ENCODE data around the gene KRAS.

Gene KRAS

DNA sequence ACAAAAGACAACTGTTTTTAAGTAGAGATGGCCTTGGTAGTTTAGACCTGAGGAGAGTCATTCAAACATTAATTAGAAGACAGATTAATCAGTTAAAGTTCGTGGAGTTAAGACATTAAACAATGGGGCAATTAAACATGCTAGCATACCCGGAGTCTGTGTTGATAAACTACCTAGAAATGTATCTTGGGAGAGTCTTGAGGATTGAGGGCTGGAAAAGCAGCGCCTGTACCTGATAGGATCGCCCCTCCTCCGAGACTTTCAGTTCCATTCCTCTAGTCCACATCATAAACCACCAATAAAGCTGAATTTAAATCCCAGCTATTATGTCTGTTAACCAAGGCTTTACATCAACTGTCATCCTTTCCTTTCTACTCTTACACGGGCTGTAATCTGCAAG lies 1.0 kb upstream of the KRAS start:
- no peak overlapping the region for H3K4me3 ChIP-seq (ENCODE audit: low read depth, low read length)
- TF ChIP-seq, protein P1, sequence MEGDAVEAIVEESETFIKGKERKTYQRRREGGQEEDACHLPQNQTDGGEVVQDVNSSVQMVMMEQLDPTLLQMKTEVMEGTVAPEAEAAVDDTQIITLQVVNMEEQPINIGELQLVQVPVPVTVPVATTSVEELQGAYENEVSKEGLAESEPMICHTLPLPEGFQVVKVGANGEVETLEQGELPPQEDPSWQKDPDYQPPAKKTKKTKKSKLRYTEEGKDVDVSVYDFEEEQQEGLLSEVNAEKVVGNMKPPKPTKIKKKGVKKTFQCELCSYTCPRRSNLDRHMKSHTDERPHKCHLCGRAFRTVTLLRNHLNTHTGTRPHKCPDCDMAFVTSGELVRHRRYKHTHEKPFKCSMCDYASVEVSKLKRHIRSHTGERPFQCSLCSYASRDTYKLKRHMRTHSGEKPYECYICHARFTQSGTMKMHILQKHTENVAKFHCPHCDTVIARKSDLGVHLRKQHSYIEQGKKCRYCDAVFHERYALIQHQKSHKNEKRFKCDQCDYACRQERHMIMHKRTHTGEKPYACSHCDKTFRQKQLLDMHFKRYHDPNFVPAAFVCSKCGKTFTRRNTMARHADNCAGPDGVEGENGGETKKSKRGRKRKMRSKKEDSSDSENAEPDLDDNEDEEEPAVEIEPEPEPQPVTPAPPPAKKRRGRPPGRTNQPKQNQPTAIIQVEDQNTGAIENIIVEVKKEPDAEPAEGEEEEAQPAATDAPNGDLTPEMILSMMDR (IDR thresholded peaks at IDR 0.05; ENCODE audit: low read depth, low read length), result no peak
- in situ Hi-C loops (cut with HindIII; ENCODE audit: low sequenced_read_pairs), result no loop called here
- DNase-seq (ENCODE audit: low read depth, low spot score), result no peak

DNA sequence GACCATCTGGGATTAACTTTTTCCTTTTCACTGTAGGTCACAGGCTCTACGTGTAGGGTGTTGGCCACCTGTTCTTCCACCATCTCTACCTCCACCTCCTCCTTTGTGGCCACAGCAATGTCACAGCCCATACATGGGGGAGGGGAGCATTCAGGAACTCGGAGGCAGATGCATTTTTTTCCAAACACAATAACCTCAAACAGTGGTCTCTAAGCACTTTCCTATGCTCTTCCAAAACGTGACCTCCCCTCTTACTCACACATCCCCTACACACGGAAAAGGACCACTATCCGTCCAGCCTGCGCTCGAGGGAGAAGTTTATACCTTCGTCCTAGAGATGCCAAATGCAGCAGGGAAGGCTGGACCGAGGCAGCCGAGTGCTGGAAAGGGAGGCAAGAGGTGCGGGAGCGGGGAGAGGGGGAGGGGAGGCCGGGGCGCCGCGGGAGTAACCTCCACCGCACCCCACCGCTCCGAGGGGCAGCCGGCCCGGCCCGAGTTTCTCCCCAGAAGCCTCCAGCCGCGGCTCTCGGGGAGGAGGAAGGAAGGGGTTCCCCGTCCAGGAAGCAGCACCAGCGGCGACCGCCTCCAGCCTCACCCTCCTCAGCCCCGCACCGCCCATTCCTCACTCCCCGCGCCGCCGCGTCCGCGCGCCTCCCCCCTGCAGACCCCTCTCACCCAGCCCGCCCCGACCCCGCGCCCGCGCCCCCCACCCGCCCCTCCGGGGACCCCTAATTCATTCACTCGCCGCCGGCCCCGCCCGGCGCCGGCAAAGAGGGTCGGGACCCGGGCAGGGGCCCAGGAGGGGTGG lies 594 bp downstream of the KRAS start:
- peak overlapping the region; percentile 91 for H3K4me3 ChIP-seq (ENCODE audit: low read depth, low read length)
- TF ChIP-seq, protein P1 (IDR thresholded peaks at IDR 0.05; ENCODE audit: low read depth, low read length), result no peak
- in situ Hi-C loops (cut with HindIII; ENCODE audit: low sequenced_read_pairs), result no loop called here
- DNase-seq (ENCODE audit: low read depth, low spot score), result peak; percentile 15

DNA sequence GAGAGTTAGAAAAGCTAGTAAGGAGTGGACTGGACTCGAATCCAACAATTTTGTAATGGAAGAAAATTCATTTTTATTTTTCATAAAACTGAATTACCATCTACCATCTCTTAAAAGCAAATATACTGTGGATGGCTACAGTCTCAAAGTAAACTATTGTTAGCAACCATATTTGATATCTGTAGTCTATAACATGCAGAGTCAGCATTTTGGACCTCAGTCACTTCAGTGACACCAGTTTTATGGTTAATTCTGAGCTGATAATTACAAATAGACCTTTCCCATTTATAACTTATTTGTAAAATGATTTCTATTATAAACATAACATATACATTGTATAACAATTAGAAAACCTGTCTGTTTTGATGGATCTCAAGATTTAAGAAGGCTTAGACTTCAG lies 2.0 kb downstream of the KRAS start:
- in situ Hi-C loops (cut with HindIII; ENCODE audit: low sequenced_read_pairs), result no loop called here
- TF ChIP-seq, protein P1 (IDR thresholded peaks at IDR 0.05; ENCODE audit: low read depth, low read length), result no peak
- no peak for DNase-seq (ENCODE audit: low read depth, low spot score)
- H3K4me3 ChIP-seq (ENCODE audit: low read depth, low read length), result no peak overlapping the region

- in situ Hi-C loops (cut with HindIII; ENCODE audit: low sequenced_read_pairs), result no loop called here
- no peak overlapping the region for H3K4me3 ChIP-seq (ENCODE audit: low read depth, low read length)
- TF ChIP-seq, protein P1 (IDR thresholded peaks at IDR 0.05; ENCODE audit: low read depth, low read length), result no peak
- no peak for DNase-seq (ENCODE audit: low read depth, low spot score)
Measured at GRCh38 chr12:25248137-25248536, 2.6 kb downstream of the KRAS start.

DNA sequence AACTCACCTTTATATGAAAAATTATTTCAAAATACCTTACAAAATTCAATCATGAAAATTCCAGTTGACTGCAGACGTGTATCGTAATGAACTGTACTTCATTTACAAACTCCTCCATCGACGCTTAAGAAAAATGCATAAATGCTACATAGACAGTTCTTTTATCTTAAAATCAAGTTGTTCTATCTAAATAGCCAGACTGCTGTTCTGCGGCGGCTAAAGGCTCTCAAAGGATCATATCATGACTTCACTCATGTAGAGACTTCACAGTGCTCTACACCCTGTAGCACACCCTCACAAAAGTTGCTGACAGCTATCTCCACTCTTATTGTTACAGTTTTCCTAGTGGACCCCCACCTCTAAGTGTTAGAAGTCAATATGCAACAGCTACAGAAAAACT lies 5.2 kb downstream of the KRAS start:
- in situ Hi-C loops (cut with HindIII; ENCODE audit: low sequenced_read_pairs), result no loop called here
- H3K4me3 ChIP-seq (ENCODE audit: low read depth, low read length), result no peak overlapping the region
- no peak for DNase-seq (ENCODE audit: low read depth, low spot score)
- TF ChIP-seq, protein P1 (IDR thresholded peaks at IDR 0.05; ENCODE audit: low read depth, low read length), result no peak

GRCh38 chr12:25243680-25243990 lies 7.1 kb downstream of the KRAS start:
- DNase-seq (ENCODE audit: low read depth, low spot score), result no peak
- in situ Hi-C loops (cut with HindIII; ENCODE audit: low sequenced_read_pairs), result no loop called here

More at GRCh38 chr12:25243680-25243990, 7.1 kb downstream of the KRAS start:
- TF ChIP-seq, protein P1 (IDR thresholded peaks at IDR 0.05; ENCODE audit: low read depth, low read length), result no peak
- H3K4me3 ChIP-seq (ENCODE audit: low read depth, low read length), result no peak overlapping the region
